Liver (tissue), 9 donors: ENCODE measurements around the gene SLC35B3. TPM values are rescaled to one million over a fixed set of nuclear protein-coding genes. Genes with fewer than 3 reads are reported as not detected.

ENCODE experiments used
- DNase-seq: peaks from one replicate; pipeline ENCODE4 v3.0.0-alpha.2; 2017; ENCODE audit warnings: low spot score
- H3K27ac ChIP-seq, 2 donors: one replicate each; pipeline ENCODE4 v1.7.0; 2013; ENCODE audit warnings: inconsistent platforms in 2 of 2, low read length in 2 of 2, control low read depth in 1 of 2, low read depth in 1 of 2, mild to moderate bottlenecking in 1 of 2
- H3K27me3 ChIP-seq, 4 donors: one replicate each; pipeline versions ENCODE4 v1.6.1 to v1.7.0; 2013; ENCODE audit warnings: low read length in 3 of 4, inconsistent platforms in 1 of 4, mild to moderate bottlenecking in 1 of 4, moderate library complexity in 1 of 4; ENCODE audit not compliant: control insufficient read depth in 4 of 4, insufficient read depth in 4 of 4
- H3K36me3 ChIP-seq, 4 donors: one replicate each; pipeline versions ENCODE4 v1.6.1 to v1.7.0; 2013; ENCODE audit warnings: low read length in 3 of 4, mild to moderate bottlenecking in 3 of 4, low read depth in 1 of 4, moderate library complexity in 1 of 4; ENCODE audit not compliant: control insufficient read depth in 4 of 4, insufficient read depth in 3 of 4
- H3K4me1 ChIP-seq, 4 donors: one replicate each; pipeline versions ENCODE4 v1.6.1 to v1.7.0; 2013; ENCODE audit warnings: low read length in 3 of 4, mild to moderate bottlenecking in 3 of 4, moderate library complexity in 1 of 4; ENCODE audit not compliant: control insufficient read depth in 4 of 4, insufficient read depth in 4 of 4
- H3K4me3 ChIP-seq, 3 donors: one replicate each; pipeline versions ENCODE4 v1.6.1 to v1.7.0; 2013; ENCODE audit warnings: low read length in 3 of 3, control low read depth in 1 of 3, low read depth in 1 of 3, mild to moderate bottlenecking in 1 of 3
- H3K9ac ChIP-seq, 2 donors: one replicate each; pipeline ENCODE4 v1.7.0; 2013; ENCODE audit warnings: low read length in 2 of 2, mild to moderate bottlenecking in 2 of 2, moderate library complexity in 2 of 2, control low read depth in 1 of 2, low read depth in 1 of 2
- H3K9me3 ChIP-seq, 4 donors: one replicate each; pipeline versions ENCODE4 v1.6.1 to v1.7.0; 2013; ENCODE audit warnings: low read length in 3 of 4; ENCODE audit not compliant: control insufficient read depth in 4 of 4
- CTCF ChIP-seq: fragments of 150-350 bp; IDR thresholded peaks from 2 replicates; pipeline ENCODE4 v1.5.1; 2017; ENCODE audit warnings: improper control_type of control experiment, low read depth, low read length; ENCODE audit not compliant: missing input control
- EGR1 ChIP-seq, 2 donors: IDR thresholded peaks; 2 replicates each; pipeline ENCODE4 v1.6.1; 2016 to 2018; ENCODE audit warnings: antibody characterized with exemption in 2 of 2, low read depth in 2 of 2
- FOXA1 ChIP-seq: IDR thresholded peaks from 2 replicates; pipeline ENCODE4 v1.6.1; 2016; ENCODE audit warnings: antibody characterized with exemption
- FOXA2 ChIP-seq: IDR thresholded peaks from 2 replicates; pipeline ENCODE4 v1.6.1; 2016; ENCODE audit warnings: antibody characterized with exemption
- GABPA ChIP-seq, 2 donors: IDR thresholded peaks in 1 of 2; conservative IDR thresholded peaks in 1 of 2; 2 replicates each; pipeline ENCODE4 v1.6.1; 2016; ENCODE audit warnings: antibody characterized with exemption in 2 of 2, mild to moderate bottlenecking in 1 of 2, moderate library complexity in 1 of 2
- HNF4A ChIP-seq, 2 donors: conservative IDR thresholded peaks; 2 replicates each; pipeline ENCODE4 v1.6.1; 2016; ENCODE audit warnings: antibody characterized with exemption in 2 of 2, mild to moderate bottlenecking in 2 of 2
- HNF4G ChIP-seq: IDR thresholded peaks from 2 replicates; pipeline ENCODE4 v1.6.1; 2016; ENCODE audit warnings: antibody characterized with exemption
- JUND ChIP-seq, 2 donors: IDR thresholded peaks; 2 replicates each; pipeline ENCODE4 v1.6.1; 2016; ENCODE audit warnings: antibody characterized with exemption in 2 of 2
- NR2F2 ChIP-seq: IDR thresholded peaks from 2 replicates; pipeline ENCODE4 v1.6.1; 2016; ENCODE audit warnings: antibody characterized with exemption
- RAD21 ChIP-seq, 2 donors: IDR thresholded peaks; 2 replicates each; pipeline ENCODE4 v1.6.1; 2016; ENCODE audit warnings: antibody characterized with exemption in 2 of 2, mild to moderate bottlenecking in 2 of 2
- RXRA ChIP-seq, 2 donors: IDR thresholded peaks; 2 replicates each; pipeline ENCODE4 v1.6.1; 2017 to 2018; ENCODE audit warnings: antibody characterized with exemption in 2 of 2, mild to moderate bottlenecking in 1 of 2
- SP1 ChIP-seq: IDR thresholded peaks from 2 replicates; pipeline ENCODE4 v1.6.1; 2018; ENCODE audit warnings: antibody characterized with exemption, mild to moderate bottlenecking
- TAF1 ChIP-seq: conservative IDR thresholded peaks from 2 replicates; pipeline ENCODE4 v1.6.1; 2016; ENCODE audit warnings: antibody characterized with exemption, mild to moderate bottlenecking
- YY1 ChIP-seq: IDR thresholded peaks from 2 replicates; pipeline ENCODE4 v1.6.1; 2016; ENCODE audit warnings: antibody characterized with exemption, mild to moderate bottlenecking
- ZBTB33 ChIP-seq: IDR thresholded peaks from 2 replicates; pipeline ENCODE4 v1.6.1; 2016; ENCODE audit warnings: antibody characterized with exemption
- WGBS: extraction: QIAGEN DNeasy Blood & Tissue Kit; methylation state at CpG from one replicate; pipeline ENCODE4 v1.1.7; 2013; 5-methylcytosine and 5-hydroxymethylcytosine counted together
- polyA plus RNA-seq, 2 donors: library from polyadenylated mRNA; stranded (reverse) in 1 of 2; unstranded in 1 of 2; fragments of 200-250 nt in 1 of 2; fragments of >200 nt in 1 of 2; fragmentation: Nextera tagmentation in 1 of 2; extraction: Ambion mirVana in 1 of 2; gene quantifications; one replicate each; pipeline versions ENCODE4 v1.2.1 to v1.2.3, GENCODE V29; 2013 to 2015
- total RNA-seq, 2 donors: library from RNA; depleted of rRNA; stranded (reverse); fragments of >200 nt; gene quantifications; one replicate each; pipeline ENCODE4 v1.2.3, GENCODE V29; 2014
- TF ChIP-seq, protein P1 (sequence below): IDR thresholded peaks from 2 replicates; pipeline ENCODE4 v1.6.1; 2016; ENCODE audit warnings: antibody characterized with exemption
- TF ChIP-seq, protein P2 (sequence below): IDR thresholded peaks from 2 replicates; pipeline ENCODE4 v1.6.1; 2016; ENCODE audit warnings: antibody characterized with exemption, mild to moderate bottlenecking
- donor health status: healthy.
- donor health status: healthy.
- donor health status: healthy.
- donor health status: healthy.
- donor health status: healthy.

SLC35B3 gene
- total and polyA plus RNA-seq, 4 donors = 11.8 to 12.7 (median 12.2) TPM

DNA sequence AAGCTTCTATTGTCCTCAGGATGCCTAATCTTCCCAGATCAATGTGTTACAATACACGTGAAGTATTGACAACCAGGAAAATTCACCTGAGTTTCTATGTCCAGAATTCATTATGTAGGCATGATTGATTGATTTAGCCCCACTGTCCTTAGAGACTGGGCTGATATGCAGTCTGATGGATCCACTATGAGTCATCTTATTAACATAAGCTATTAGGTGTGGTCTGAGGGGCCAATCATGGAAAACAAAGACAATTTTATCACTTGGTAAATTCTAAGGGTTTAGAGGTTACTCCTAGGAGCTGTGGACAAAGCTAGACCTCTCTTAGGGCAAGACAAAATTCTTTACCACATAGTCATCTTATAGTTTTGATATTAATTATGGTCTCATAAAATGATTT is 41.3 kb upstream of the SLC35B3 start:
- H3K9ac ChIP-seq = no peak overlapping the region
- no peak for DNase-seq
- WGBS = 81% methylated on average over 1 of the region's 1 CpG
- TF ChIP-seq GABPA (IDR thresholded peaks at IDR 0.05 in 1 of 2, conservative IDR thresholded peaks at IDR 0.05 in 1 of 2) (no peak), FOXA2 (no peak), RXRA (IDR thresholded peaks at IDR 0.05) (no peak), HNF4A (conservative IDR thresholded peaks at IDR 0.05) (no peak), JUND (IDR thresholded peaks at IDR 0.05) (no peak), ZBTB33 (no peak), RAD21 (IDR thresholded peaks at IDR 0.05) (no peak), FOXA1 (no peak), NR2F2 (no peak), CTCF (no peak), HNF4G (no peak), SP1 (no peak), EGR1 (IDR thresholded peaks at IDR 0.05; ENCODE audit: low read depth in 2 of 2) (no peak), YY1 (no peak), TAF1 (no peak)
- TF ChIP-seq, protein P1, sequence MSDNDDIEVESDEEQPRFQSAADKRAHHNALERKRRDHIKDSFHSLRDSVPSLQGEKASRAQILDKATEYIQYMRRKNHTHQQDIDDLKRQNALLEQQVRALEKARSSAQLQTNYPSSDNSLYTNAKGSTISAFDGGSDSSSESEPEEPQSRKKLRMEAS = no peak
- TF ChIP-seq, protein P2, sequence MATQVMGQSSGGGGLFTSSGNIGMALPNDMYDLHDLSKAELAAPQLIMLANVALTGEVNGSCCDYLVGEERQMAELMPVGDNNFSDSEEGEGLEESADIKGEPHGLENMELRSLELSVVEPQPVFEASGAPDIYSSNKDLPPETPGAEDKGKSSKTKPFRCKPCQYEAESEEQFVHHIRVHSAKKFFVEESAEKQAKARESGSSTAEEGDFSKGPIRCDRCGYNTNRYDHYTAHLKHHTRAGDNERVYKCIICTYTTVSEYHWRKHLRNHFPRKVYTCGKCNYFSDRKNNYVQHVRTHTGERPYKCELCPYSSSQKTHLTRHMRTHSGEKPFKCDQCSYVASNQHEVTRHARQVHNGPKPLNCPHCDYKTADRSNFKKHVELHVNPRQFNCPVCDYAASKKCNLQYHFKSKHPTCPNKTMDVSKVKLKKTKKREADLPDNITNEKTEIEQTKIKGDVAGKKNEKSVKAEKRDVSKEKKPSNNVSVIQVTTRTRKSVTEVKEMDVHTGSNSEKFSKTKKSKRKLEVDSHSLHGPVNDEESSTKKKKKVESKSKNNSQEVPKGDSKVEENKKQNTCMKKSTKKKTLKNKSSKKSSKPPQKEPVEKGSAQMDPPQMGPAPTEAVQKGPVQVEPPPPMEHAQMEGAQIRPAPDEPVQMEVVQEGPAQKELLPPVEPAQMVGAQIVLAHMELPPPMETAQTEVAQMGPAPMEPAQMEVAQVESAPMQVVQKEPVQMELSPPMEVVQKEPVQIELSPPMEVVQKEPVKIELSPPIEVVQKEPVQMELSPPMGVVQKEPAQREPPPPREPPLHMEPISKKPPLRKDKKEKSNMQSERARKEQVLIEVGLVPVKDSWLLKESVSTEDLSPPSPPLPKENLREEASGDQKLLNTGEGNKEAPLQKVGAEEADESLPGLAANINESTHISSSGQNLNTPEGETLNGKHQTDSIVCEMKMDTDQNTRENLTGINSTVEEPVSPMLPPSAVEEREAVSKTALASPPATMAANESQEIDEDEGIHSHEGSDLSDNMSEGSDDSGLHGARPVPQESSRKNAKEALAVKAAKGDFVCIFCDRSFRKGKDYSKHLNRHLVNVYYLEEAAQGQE = no peak
- H3K4me1 ChIP-seq = no peaks in the 10 kb centered on the region
- H3K4me3 ChIP-seq = no peak overlapping the region
- no peak overlapping the region for H3K27ac ChIP-seq
- no peaks in the 10 kb centered on the region for H3K36me3 ChIP-seq
- no peaks in the 10 kb centered on the region for H3K27me3 ChIP-seq
- no peaks in the 10 kb centered on the region for H3K9me3 ChIP-seq
